HCT116 (cell line): ENCODE results near the gene CYRIA. TPM values are rescaled to one million over a fixed set of nuclear protein-coding genes. Genes with fewer than 3 reads are reported as not detected.

Source experiments
- ATAC-seq: fragments of 200-7000 bp; cut with Tn5 transposase; 2 replicates; pipeline ENCODE4 v1.9.1; 2020; ENCODE audit warnings: mild to moderate bottlenecking, moderate library complexity
- BruUV-seq: library from RNA; stranded (reverse); fragments of 400-500 nt; replicated peaks from 2 replicates; lab custom pipeline; 2021; lab: Mats Ljungman, UMichigan
- CTCF ChIA-PET: fragments of 300-600 bp; sonication (Branson Sonifier 250); formaldehyde crosslinking; loops from one replicate; lab custom pipeline; 2021; ENCODE audit warnings: antibody characterized with exemption; lab: Charles Lee
- POLR2A ChIA-PET: fragments of 300-600, 350-600 bp; sonication (Branson Sonifier 250); formaldehyde crosslinking; loops from one replicate; lab custom pipeline; 2021; ENCODE audit warnings: antibody characterized with exemption; lab: Charles Lee
- RAD21 ChIA-PET, 2 experiments: fragments of 300-600 bp; sonication (Branson Sonifier 250); formaldehyde crosslinking; loops; one replicate each; lab custom pipeline; 2023; ENCODE audit warnings: low total read pairs in 2 of 2; ENCODE audit not compliant: uncharacterized antibody in 2 of 2, unreplicated experiment in 2 of 2, low non-redundant PET in 1 of 2; lab: Charles Lee
- DNase-seq: peaks from one replicate; pipeline ENCODE4 v3.0.0-alpha.2; 2010; ENCODE audit warnings: low read depth, low spot score
- H2AFZ ChIP-seq: fragments of 200-600 bp; shearing (Covaris generic), sonication (generic); 2 replicates; pipeline ENCODE4 v1.6.1; 2017; ENCODE audit warnings: low read depth, mixed run types, mixed read lengths, antibody characterized with exemption, low read length; ENCODE audit not compliant: poor library complexity, severe bottlenecking
- H3K27ac ChIP-seq: 2 replicates; pipeline ENCODE4 v1.5.1; 2012; ENCODE audit warnings: low read depth, low read length
- H3K27me3 ChIP-seq: fragments of 200-600 bp; sonication (generic); 2 replicates; pipeline ENCODE4 v1.6.1; 2016; ENCODE audit warnings: mixed run types, low read length, mixed read lengths; ENCODE audit not compliant: insufficient read depth
- H3K36me3 ChIP-seq, 2 experiments: fragments of 200-500 bp in 1 of 2; fragments of 200-600 bp in 1 of 2; sonication (Bioruptor generic) in 1 of 2; sonication (generic) in 1 of 2; 2 replicates each; pipeline versions ENCODE4 v1.5.1 to v1.6.1; 2014 to 2016; ENCODE audit warnings: low read length in 2 of 2, inconsistent platforms in 1 of 2, mixed read lengths in 1 of 2, mixed run types in 1 of 2; ENCODE audit not compliant: insufficient read depth in 2 of 2, control insufficient read depth in 1 of 2
- H3K4me1 ChIP-seq, 2 experiments: fragments of 200-600 bp in 1 of 2; sonication (generic) in 1 of 2; 2 replicates each; pipeline versions ENCODE4 v1.5.1 to v1.6.1; 2012 to 2017; ENCODE audit warnings: low read length in 2 of 2, inconsistent platforms in 1 of 2, mild to moderate bottlenecking in 1 of 2, mixed read lengths in 1 of 2, mixed run types in 1 of 2, moderate library complexity in 1 of 2; ENCODE audit not compliant: insufficient read depth in 2 of 2, control insufficient read depth in 1 of 2
- H3K4me2 ChIP-seq: fragments of 200-600 bp; sonication (generic); 2 replicates; pipeline ENCODE4 v1.6.1; 2017; ENCODE audit warnings: mixed run types, low read length, mixed read lengths
- H3K4me3 ChIP-seq, 2 experiments: fragments of 200-600 bp in 1 of 2; sonication (generic) in 1 of 2; replicated peaks in 1 of 2; 2 replicates each; pipeline ENCODE4 v1.5.1; 2011 to 2016; ENCODE audit warnings: low read length in 2 of 2, control low read depth in 1 of 2, low read depth in 1 of 2, mild to moderate bottlenecking in 1 of 2, mixed read lengths in 1 of 2, mixed run types in 1 of 2
- H3K79me2 ChIP-seq: fragments of 200-600 bp; sonication (generic); 2 replicates; pipeline ENCODE4 v1.6.1; 2017; ENCODE audit warnings: mild to moderate bottlenecking, mixed run types, low read length, moderate library complexity, mixed read lengths; ENCODE audit not compliant: insufficient read depth
- H3K9ac ChIP-seq: fragments of 200-600 bp; sonication (generic); 2 replicates; pipeline ENCODE4 v1.6.1; 2016; ENCODE audit warnings: low read length, mixed read lengths
- H3K9me2 ChIP-seq: fragments of 200-600 bp; sonication (generic), shearing (Covaris generic); 2 replicates; pipeline ENCODE4 v1.6.1; 2017; ENCODE audit warnings: mixed run types, mild to moderate bottlenecking, moderate library complexity; ENCODE audit not compliant: insufficient read depth
- H3K9me3 ChIP-seq, 2 experiments: fragments of 200-500 bp in 1 of 2; fragments of 200-600 bp in 1 of 2; sonication (Bioruptor generic) in 1 of 2; sonication (generic) in 1 of 2; 2 replicates each; pipeline ENCODE4 v1.6.1; 2014 to 2017; ENCODE audit warnings: low read length in 2 of 2, mixed read lengths in 2 of 2, inconsistent platforms in 1 of 2, low read depth in 1 of 2, mild to moderate bottlenecking in 1 of 2, mixed run types in 1 of 2, moderate library complexity in 1 of 2; ENCODE audit not compliant: control insufficient read depth in 1 of 2, insufficient read depth in 1 of 2
- H4K20me1 ChIP-seq: fragments of 200-600 bp; sonication (generic), shearing (Covaris generic); 2 replicates; pipeline ENCODE4 v1.6.1; 2017; ENCODE audit warnings: mixed run types, mild to moderate bottlenecking, moderate library complexity; ENCODE audit not compliant: insufficient read depth
- CBX3 ChIP-seq: IDR thresholded peaks from 2 replicates; pipeline ENCODE4 v1.6.1; 2012; ENCODE audit warnings: low read depth
- CTCF ChIP-seq, 3 experiments: fragments of 200-600 bp in 1 of 3; sonication (generic) in 1 of 3; IDR thresholded peaks in 2 of 3; conservative IDR thresholded peaks in 1 of 3; 2 replicates each; pipeline ENCODE4 v1.5.1; 2012 to 2017; ENCODE audit warnings: low read depth in 2 of 3, low read length in 2 of 3, antibody characterized with exemption in 1 of 3, borderline replicate concordance in 1 of 3, control low read depth in 1 of 3, mild to moderate bottlenecking in 1 of 3, mixed read lengths in 1 of 3, mixed run types in 1 of 3, moderate library complexity in 1 of 3; ENCODE audit not compliant: insufficient read depth in 1 of 3
- SIN3A ChIP-seq: IDR thresholded peaks from 2 replicates; pipeline ENCODE4 v1.6.1; 2012; ENCODE audit warnings: low read depth
- SP1 ChIP-seq: IDR thresholded peaks from 2 replicates; pipeline ENCODE4 v1.6.1; 2012; ENCODE audit warnings: low read depth
- TCF7L2 ChIP-seq: IDR thresholded peaks from 2 replicates; pipeline ENCODE4 v1.7.0; 2011; ENCODE audit warnings: borderline replicate concordance, inconsistent platforms; ENCODE audit not compliant: insufficient read depth, insufficient read length; ENCODE audit errors: extremely low read depth
- ZFX ChIP-seq: fragments of 450-650 bp; IDR thresholded peaks from 2 replicates; pipeline ENCODE4 v1.6.1; 2017
- ZNF274 ChIP-seq: fragments of 200-500 bp; sonication (Bioruptor generic); IDR thresholded peaks from 2 replicates; pipeline ENCODE4 v1.6.1; 2014; ENCODE audit warnings: mild to moderate bottlenecking, low read depth, low read length, inconsistent platforms
- intact Hi-C: fragments of 100-400 bp; cut with micrococcal nuclease; formaldehyde crosslinking; loops from 2 replicates; pipeline ENCODE4 v1.10.0; 2022
- total RNA-seq: library from RNA; stranded (reverse); gene quantifications from one replicate; pipeline ENCODE4 v1.2.1, GENCODE V29; 2021; ENCODE audit not compliant: unreplicated experiment
- TF ChIP-seq, protein P1 (sequence below): IDR thresholded peaks from 2 replicates; pipeline ENCODE4 v1.6.1; 2011; ENCODE audit warnings: mild to moderate bottlenecking, low read length, moderate library complexity; ENCODE audit not compliant: insufficient replicate concordance; ENCODE audit errors: extremely low read depth

Gene CYRIA
- total RNA-seq, 1 experiment from 2014 or later: 0.44 TPM

DNA sequence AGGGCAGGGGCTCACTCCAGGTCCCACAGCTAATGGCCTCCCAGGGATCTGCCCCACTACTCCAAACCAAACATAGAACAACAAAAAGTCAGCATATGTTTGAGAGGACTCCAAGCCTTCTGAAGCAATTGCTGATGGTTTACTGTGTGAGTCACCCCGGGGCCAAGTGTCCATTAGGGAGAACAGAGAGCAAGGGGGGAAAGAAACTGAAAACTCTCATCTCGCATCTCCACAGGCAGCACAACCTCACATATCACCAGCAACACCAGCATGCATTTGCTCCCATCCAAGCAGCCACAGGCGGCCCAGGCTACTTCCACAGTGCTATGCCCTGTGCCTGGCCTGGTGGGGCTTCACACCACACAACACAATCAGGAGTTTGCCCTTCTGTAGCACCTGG, 39.1 kb downstream of the CYRIA start:
- ChIA-PET CTCF (no interaction called here), POLR2A (no interaction called here)
- TF ChIP-seq TCF7L2: no peak
- TF ChIP-seq ZFX: no peak
- no peak for TF ChIP-seq SP1
- no peak for TF ChIP-seq ZNF274
- TF ChIP-seq CTCF (IDR thresholded peaks at IDR 0.05 in 2 of 3, conservative IDR thresholded peaks at IDR 0.05 in 1 of 3; ENCODE audit: borderline replicate concordance in 1 of 3, insufficient read depth in 1 of 3, low read depth in 2 of 3, low read length in 2 of 3): no peak
- TF ChIP-seq CBX3: no peak
- TF ChIP-seq, all 23 proteins: peak for 0
- Histone ChIP-seq H3K9ac (no peak overlapping the region), H3K4me3 (no peak overlapping the region), H3K36me3 (no peaks in the 10 kb centered on the region), H3K9me2 (no peaks in the 10 kb centered on the region), H3K79me2 (no peaks in the 10 kb centered on the region), H4K20me1 (no peaks in the 10 kb centered on the region), H3K4me2 (no peak overlapping the region), H3K27me3 (peaks cover 44% of the 10 kb centered on the region), H3K4me1 (no peaks in the 10 kb centered on the region), H3K27ac (no peak overlapping the region), H3K9me3 (no peaks in the 10 kb centered on the region), H2AFZ (no peak overlapping the region)
- DNase-seq (no peak), ATAC-seq (no peak)
- BruUV-seq: no TSS peak
- RAD21 ChIA-PET: no interaction called here
- intact Hi-C loops: no loop called here

- no peaks in the 10 kb centered on the region for H3K9me3 ChIP-seq
- POLR2A ChIA-PET: no interaction called here
- H3K27me3 ChIP-seq: peaks cover 44% of the 10 kb centered on the region
- no peak overlapping the region for H2AFZ ChIP-seq
- DNase-seq (no peak), ATAC-seq (no peak)
- intact Hi-C loops: no loop called here
- H3K79me2 ChIP-seq: no peaks in the 10 kb centered on the region
- H3K36me3 ChIP-seq: no peaks in the 10 kb centered on the region
- no peaks in the 10 kb centered on the region for H3K9me2 ChIP-seq
- CTCF ChIA-PET: no interaction called here
- no peaks in the 10 kb centered on the region for H3K4me1 ChIP-seq
- H3K9ac ChIP-seq: no peak overlapping the region
- H3K27ac ChIP-seq: no peak overlapping the region
- BruUV-seq: no TSS peak
- RAD21 ChIA-PET: no interaction called here
- no peak overlapping the region for H3K4me2 ChIP-seq
- no peaks in the 10 kb centered on the region for H4K20me1 ChIP-seq
- H3K4me3 ChIP-seq: no peak overlapping the region
- TF ChIP-seq SIN3A: no peak
- TF ChIP-seq CTCF (IDR thresholded peaks at IDR 0.05 in 2 of 3, conservative IDR thresholded peaks at IDR 0.05 in 1 of 3; ENCODE audit: borderline replicate concordance in 1 of 3, insufficient read depth in 1 of 3, low read depth in 2 of 3, low read length in 2 of 3): no peak
- TF ChIP-seq, protein P1, sequence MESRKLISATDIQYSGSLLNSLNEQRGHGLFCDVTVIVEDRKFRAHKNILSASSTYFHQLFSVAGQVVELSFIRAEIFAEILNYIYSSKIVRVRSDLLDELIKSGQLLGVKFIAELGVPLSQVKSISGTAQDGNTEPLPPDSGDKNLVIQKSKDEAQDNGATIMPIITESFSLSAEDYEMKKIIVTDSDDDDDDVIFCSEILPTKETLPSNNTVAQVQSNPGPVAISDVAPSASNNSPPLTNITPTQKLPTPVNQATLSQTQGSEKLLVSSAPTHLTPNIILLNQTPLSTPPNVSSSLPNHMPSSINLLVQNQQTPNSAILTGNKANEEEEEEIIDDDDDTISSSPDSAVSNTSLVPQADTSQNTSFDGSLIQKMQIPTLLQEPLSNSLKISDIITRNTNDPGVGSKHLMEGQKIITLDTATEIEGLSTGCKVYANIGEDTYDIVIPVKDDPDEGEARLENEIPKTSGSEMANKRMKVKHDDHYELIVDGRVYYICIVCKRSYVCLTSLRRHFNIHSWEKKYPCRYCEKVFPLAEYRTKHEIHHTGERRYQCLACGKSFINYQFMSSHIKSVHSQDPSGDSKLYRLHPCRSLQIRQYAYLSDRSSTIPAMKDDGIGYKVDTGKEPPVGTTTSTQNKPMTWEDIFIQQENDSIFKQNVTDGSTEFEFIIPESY: no peak
These were observed 39.9 kb downstream of the CYRIA start for GRCh38 chr2:16625759-16626158.
